ENCODE results near the gene PRSS56. TPM values are rescaled to one million over a fixed set of nuclear protein-coding genes. Genes with fewer than 3 reads are reported as not detected.

The PRSS56 gene
- total RNA-seq, 3 donors from 2014 or later = not detected

DNA sequence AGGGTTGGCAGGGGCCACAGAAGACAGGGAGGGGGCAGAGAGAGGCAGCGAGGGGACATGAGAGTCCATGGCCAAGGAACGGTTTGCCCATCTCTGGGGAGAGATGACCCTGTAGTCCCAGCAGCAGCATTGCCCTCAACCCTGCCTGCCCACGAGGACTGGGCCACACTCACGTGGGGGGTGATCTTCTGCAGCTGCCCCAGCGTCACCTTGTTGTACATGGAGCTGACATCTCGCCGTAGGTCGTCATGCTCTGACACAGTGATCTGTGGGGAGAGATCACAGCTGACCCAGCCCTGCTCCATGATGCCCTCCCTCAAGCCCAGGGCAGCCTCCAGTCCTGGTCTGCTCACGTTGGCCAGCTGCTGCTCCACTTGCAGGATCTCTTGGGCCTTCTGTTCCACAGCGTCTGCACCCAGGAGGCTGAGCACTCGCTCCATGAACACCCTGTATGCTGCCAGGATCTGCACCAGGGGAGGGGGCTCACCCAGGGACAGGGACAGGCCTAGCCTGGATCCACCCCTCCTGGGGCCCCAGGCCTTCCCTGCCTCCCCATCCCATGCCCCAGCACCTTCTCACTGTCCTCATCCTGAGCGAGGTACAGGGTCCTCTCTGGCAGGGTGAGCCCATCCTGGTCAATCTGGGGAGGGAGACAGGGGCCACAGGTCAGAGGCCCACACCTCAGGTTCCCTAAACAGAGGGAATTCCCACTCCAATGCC is 35.4 kb upstream of the PRSS56 start:
- TF ChIP-seq POLR2AphosphoS5 (IDR thresholded peaks at IDR 0.05) (no peak), POLR2A (IDR thresholded peaks at IDR 0.05) (no peak)
- TF ChIP-seq, protein P1, sequence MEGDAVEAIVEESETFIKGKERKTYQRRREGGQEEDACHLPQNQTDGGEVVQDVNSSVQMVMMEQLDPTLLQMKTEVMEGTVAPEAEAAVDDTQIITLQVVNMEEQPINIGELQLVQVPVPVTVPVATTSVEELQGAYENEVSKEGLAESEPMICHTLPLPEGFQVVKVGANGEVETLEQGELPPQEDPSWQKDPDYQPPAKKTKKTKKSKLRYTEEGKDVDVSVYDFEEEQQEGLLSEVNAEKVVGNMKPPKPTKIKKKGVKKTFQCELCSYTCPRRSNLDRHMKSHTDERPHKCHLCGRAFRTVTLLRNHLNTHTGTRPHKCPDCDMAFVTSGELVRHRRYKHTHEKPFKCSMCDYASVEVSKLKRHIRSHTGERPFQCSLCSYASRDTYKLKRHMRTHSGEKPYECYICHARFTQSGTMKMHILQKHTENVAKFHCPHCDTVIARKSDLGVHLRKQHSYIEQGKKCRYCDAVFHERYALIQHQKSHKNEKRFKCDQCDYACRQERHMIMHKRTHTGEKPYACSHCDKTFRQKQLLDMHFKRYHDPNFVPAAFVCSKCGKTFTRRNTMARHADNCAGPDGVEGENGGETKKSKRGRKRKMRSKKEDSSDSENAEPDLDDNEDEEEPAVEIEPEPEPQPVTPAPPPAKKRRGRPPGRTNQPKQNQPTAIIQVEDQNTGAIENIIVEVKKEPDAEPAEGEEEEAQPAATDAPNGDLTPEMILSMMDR (IDR thresholded peaks at IDR 0.05) = no peak
- DNase-seq (ENCODE audit: low spot score in 2 of 2) = peak in 1 of 2 donors; percentile 43
- Histone ChIP-seq H3K27ac (no peak overlapping the region), H3K4me1 (no peaks in the 10 kb centered on the region), H3K4me3 (no peak overlapping the region), H3K36me3 (no peaks in the 10 kb centered on the region), H3K27me3 (peaks cover 0 to 70% of the 10 kb centered on the region in 2 donors), H3K9me3 (no peaks in the 10 kb centered on the region)
- intact Hi-C loops (cut with DNase I; ENCODE audit: low total_unique reads) = no loop called here

DNA sequence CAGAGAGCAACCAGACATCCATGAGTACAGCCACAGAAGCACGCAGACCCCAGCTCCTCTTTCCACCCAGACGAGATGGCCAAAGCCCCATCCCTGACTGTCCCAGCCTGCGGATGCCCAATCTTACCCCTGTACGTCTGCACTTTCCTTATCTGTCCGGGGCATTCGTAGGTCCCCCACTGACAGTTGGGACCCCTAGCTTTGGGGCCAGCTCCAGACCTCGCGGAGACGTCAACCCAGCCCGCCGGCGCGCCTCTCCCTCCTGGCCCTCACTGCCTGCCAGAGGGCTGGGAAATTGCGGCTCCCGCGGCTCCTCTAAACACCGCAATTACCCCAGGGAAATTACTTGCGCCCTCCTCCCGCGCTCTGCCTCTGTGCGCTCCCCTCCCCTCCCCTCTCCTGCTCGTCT is 34.8 kb upstream of the PRSS56 start:
- no peaks in the 10 kb centered on the region for H3K4me1 ChIP-seq
- no peak overlapping the region for H3K27ac ChIP-seq
- TF ChIP-seq POLR2A (IDR thresholded peaks at IDR 0.05) (no peak), POLR2AphosphoS5 (IDR thresholded peaks at IDR 0.05) (no peak)
- TF ChIP-seq, protein P1 (IDR thresholded peaks at IDR 0.05) = no peak
- DNase-seq (ENCODE audit: low spot score in 2 of 2) = peak in 1 of 2 donors; percentile 31
- no peaks in the 10 kb centered on the region for H3K9me3 ChIP-seq
- H3K27me3 ChIP-seq = peaks cover 0 to 70% of the 10 kb centered on the region in 2 donors
- no peaks in the 10 kb centered on the region for H3K36me3 ChIP-seq
- H3K4me3 ChIP-seq = peak overlapping the region in 1 of 3 donors; percentile 55
- intact Hi-C loops (cut with DNase I; ENCODE audit: low total_unique reads) = no loop called here

DNA sequence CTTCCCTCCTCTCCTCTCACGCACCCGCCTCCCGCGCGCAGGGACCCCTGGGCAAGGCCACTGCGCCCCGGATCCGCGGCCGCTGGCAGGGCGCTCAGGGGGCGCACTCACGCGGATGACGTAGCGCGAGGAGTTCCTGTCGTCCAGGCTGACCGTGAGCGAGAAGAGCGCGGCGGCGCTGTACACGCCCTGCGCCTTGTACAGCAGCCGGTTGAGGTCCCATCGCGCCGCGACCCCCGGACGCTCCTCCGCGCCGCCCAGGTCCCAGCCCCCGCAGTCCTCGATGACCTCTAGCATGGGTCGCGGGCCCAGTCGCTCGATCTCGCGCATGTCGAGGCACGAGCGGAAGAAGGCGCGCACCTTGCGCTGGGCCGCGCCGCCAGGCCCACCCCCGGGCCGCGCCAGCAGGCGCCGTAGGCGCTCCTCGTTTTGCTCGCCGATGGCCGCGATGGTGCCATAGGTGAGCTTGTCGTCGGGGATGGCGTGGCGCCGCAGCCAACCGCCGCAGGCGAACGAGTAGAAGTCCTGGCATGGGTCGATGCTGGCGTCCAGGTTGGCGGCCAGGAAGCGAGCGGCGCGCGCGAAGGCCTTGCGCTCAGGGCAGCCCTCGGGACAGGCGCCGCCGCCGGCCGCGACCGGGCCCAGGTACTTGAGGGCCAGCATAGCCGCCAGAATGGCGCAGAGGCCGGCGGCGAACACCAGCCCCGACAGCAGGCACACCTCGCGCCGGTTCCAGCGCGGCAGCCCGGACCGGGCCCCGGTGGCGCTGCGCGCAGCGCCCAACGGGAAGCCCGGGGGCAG is 34.2 kb upstream of the PRSS56 start:
- intact Hi-C loops (cut with DNase I; ENCODE audit: low total_unique reads) = no loop called here
- Histone ChIP-seq H3K36me3 (no peaks in the 10 kb centered on the region), H3K27ac (no peak overlapping the region), H3K9me3 (no peaks in the 10 kb centered on the region), H3K4me3 (peak overlapping the region in 1 of 3 donors; percentile 55), H3K27me3 (peaks cover 0 to 70% of the 10 kb centered on the region in 2 donors), H3K4me1 (no peaks in the 10 kb centered on the region)
- TF ChIP-seq, protein P1 (IDR thresholded peaks at IDR 0.05) = no peak
- no peak for TF ChIP-seq POLR2AphosphoS5 (IDR thresholded peaks at IDR 0.05)
- TF ChIP-seq POLR2A (IDR thresholded peaks at IDR 0.05) = no peak
- no peak for DNase-seq (ENCODE audit: low spot score in 2 of 2)

DNA sequence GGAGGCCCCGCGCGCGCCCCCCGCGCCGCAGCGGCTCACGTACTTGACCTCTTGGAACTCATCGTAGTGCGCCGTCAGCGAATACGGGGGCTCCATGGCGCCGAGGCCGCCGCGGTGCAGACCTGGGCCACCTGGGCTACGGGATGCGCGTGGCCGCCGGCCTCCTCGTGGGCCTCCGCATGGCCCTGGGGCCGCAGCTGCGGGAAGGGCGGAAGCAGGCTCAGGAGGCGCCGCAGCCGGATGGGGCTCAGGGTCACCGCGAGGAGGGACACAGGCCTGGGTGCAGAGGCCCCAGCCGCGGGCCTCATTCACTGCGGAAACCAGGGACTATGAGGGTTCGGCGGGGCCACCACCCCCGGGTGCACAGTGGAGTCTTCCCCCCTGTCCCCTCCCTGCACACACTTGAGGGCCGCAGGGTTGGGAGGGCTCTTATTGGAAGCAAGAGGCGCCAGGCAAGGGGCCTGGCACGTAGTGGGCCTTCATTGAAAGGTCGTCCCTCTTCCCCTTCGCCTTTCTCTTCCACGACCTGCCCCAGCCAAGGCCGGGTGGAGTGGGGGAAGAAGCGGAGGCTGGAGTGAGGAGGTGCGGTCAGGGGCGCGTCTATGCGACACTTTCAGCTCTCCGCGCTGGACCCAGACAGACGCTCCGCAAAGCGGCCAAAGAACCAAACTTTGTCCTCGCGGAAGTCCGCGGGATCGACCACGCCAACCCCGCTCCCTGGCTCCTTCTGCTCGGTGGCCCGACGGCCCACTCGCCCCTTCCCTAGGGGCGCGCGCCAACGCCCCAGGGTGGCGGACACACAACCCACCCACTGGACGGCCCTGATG is 33.4 kb upstream of the PRSS56 start:
- peaks cover 0 to 62% of the 10 kb centered on the region in 2 donors for H3K27me3 ChIP-seq
- TF ChIP-seq POLR2A (IDR thresholded peaks at IDR 0.05) (no peak), POLR2AphosphoS5 (IDR thresholded peaks at IDR 0.05) (no peak)
- no peaks in the 10 kb centered on the region for H3K9me3 ChIP-seq
- intact Hi-C loops (cut with DNase I; ENCODE audit: low total_unique reads) = no loop called here
- H3K27ac ChIP-seq = no peak overlapping the region
- no peak for DNase-seq (ENCODE audit: low spot score in 2 of 2)
- H3K4me3 ChIP-seq = peak overlapping the region in 2 of 3 donors; percentile 41 to 55
- no peaks in the 10 kb centered on the region for H3K4me1 ChIP-seq
- no peaks in the 10 kb centered on the region for H3K36me3 ChIP-seq

DNA sequence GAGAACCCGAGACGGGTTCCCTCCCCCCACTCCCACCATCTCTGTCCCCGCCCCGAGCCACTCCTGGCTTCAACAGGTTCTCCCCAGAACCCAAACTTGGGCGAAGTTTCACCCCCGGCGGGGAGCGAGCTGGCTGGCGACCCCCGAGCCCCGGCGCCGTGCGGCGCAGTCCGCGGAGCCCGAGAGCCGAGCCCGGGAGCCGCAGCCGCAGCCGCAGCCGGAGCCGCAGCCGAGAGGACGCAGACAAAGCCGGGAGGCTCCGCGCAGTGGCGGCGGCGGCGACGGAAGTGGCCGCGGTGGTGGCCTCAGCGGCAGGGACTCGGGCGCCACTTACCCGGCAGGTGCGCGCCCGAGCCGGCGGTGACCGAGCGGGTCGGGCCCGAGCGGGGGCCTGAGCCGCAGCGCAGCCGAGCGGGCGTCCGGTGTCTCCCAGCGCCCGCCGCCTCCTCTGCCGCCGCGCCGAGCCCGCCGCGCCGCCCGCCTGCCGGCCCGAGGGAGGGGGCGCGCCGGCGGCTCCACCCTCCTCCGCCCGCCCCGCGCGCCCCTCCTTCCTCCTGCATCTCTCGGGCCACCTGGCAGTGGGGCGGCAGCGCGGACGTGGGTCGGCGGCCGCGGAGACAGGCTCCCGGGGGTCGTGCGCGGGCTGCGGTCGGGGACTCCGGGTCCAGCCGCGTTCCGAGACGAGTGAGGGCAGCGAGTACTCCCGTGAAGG is 32.6 kb upstream of the PRSS56 start, which contains the start of gene ECEL1:
Gene ECEL1 (minus strand): TSS at position 450 of the 712 bp plus-strand sequence. CDS start 1,181 bp downstream, outside the sequence.
- no peaks in the 10 kb centered on the region for H3K4me1 ChIP-seq
- H3K4me3 ChIP-seq = peak within 1 kb of the TSS in 2 of 3 donors; percentile 41 to 55
- intact Hi-C loops (cut with DNase I; ENCODE audit: low total_unique reads) = no loop called here
- H3K27me3 ChIP-seq = peaks cover 0 to 59% of the 10 kb centered on the region in 2 donors
- H3K27ac ChIP-seq = no peak within 1 kb of the TSS
- H3K36me3 ChIP-seq = no peaks in the 10 kb centered on the region
- no peak for TF ChIP-seq POLR2A (IDR thresholded peaks at IDR 0.05)
- no peak for TF ChIP-seq POLR2AphosphoS5 (IDR thresholded peaks at IDR 0.05)
- TF ChIP-seq, protein P1 (IDR thresholded peaks at IDR 0.05) = no peak
- H3K9me3 ChIP-seq = no peaks in the 10 kb centered on the region
- no peak for DNase-seq (ENCODE audit: low spot score in 2 of 2)

All from breast epithelium (tissue), 4 donors.